ENCODE results near the gene OR2A25. TPM values are rescaled to one million over a fixed set of nuclear protein-coding genes. Genes with fewer than 3 reads are reported as not detected.

OR2A25 gene
- total RNA-seq, 4 donors from 2014 or later: not detected

GRCh38 chr7:144118341-144118740, 48.7 kb downstream of the OR2A25 start:
- intact Hi-C loops (cut with DNase I; ENCODE audit: low total_unique reads): no loop called here
- TF ChIP-seq POLR2A (IDR thresholded peaks at IDR 0.05): no peak
- TF ChIP-seq CTCF (IDR thresholded peaks at IDR 0.05): no peak
- no peak overlapping the region for H3K4me3 ChIP-seq (ENCODE audit: low read depth, poor library complexity, severe bottlenecking)
- 68 to 83% methylated on average over 8 of the region's 8 CpGs for WGBS, 2 donors
- DNase-seq (ENCODE audit: low spot score in 2 of 2): no peak

GRCh38 chr7:144122876-144123275, 53.3 kb downstream of the OR2A25 start, which contains the start of gene OR2A14:
Gene OR2A14, plus strand, starts transcription at chr7:144123176. Its CDS starts 5,937 bp downstream, at chr7:144129113.
- TF ChIP-seq POLR2A (IDR thresholded peaks at IDR 0.05) (no peak), CTCF (IDR thresholded peaks at IDR 0.05) (no peak)
- DNase-seq (ENCODE audit: low spot score in 2 of 2): no peak
- no peak within 1 kb of the TSS for H3K4me3 ChIP-seq (ENCODE audit: low read depth, poor library complexity, severe bottlenecking)
- WGBS, 2 donors: 76 to 88% methylated on average over 1 of the region's 1 CpG
- intact Hi-C loops (cut with DNase I; ENCODE audit: low total_unique reads): no loop called here

Other genes starting within 250 kb of the OR2A25 start
- 10 to 100 TPM; 23.1 to 40.9 (median 30.2) TPM for gene TCAF1, start 167.6 kb upstream of the OR2A25 start, total RNA-seq
- not detected for gene OR2F2, start 134.6 kb upstream of the OR2A25 start, total RNA-seq
- gene OR2F1, start 115.0 kb upstream of the OR2A25 start, total RNA-seq: not detected
- gene OR6B1, start 69.5 kb upstream of the OR2A25 start, total RNA-seq: not detected
- gene OR2A5, start 20.9 kb upstream of the OR2A25 start, total RNA-seq: not detected
- not detected for gene OR2A12, start 16.5 kb downstream of the OR2A25 start, total RNA-seq
- not detected for gene OR2A2, start 39.8 kb downstream of the OR2A25 start, total RNA-seq
- not detected for gene OR2A14, start 53.4 kb downstream of the OR2A25 start, total RNA-seq
- 10 to 100 TPM in 2 of 4 donors, 1 to 10 TPM in 2; 4.8 to 28.2 (median 13.0) TPM for gene CTAGE4, start 113.7 kb downstream of the OR2A25 start, total RNA-seq
- gene ARHGEF35, start 126.0 kb downstream of the OR2A25 start, total RNA-seq: 10 to 100 TPM; 16.9 to 23.4 (median 20.9) TPM
- gene OR2A42, start 169.8 kb downstream of the OR2A25 start, total RNA-seq: under 1 TPM in 1 of 4 donors, not detected in 3; 0.59 TPM
- 10 to 100 TPM; 11.2 to 52.1 (median 19.3) TPM for gene OR2A7, start 195.0 kb downstream of the OR2A25 start, total RNA-seq
- 1 to 10 TPM; 1.6 to 9.7 (median 4.5) TPM for gene CTAGE8, start 199.5 kb downstream of the OR2A25 start, total RNA-seq
- under 1 TPM in 3 of 4 donors, not detected in 1; 0.03 to 0.84 (median 0.59) TPM for gene OR2A1, start 242.6 kb downstream of the OR2A25 start, total RNA-seq

Measured in lower leg skin (tissue), 4 donors.